K562 (cell line): ENCODE measurements around the gene USP35. TPM values are rescaled to one million over a fixed set of nuclear protein-coding genes. Genes with fewer than 3 reads are reported as not detected.

ENCODE experiments used
- BRCA1 ChIP-seq, 2 experiments: fragments of 450-650 bp in 1 of 2; sonication (generic) in 1 of 2; formaldehyde crosslinking in 1 of 2; IDR thresholded peaks; 2 replicates each; pipeline versions ENCODE4 v1.5.0 to v1.6.1; 2017 to 2020; ENCODE audit warnings: mild to moderate bottlenecking in 1 of 2, missing genetic modification reagents in 1 of 2
- HNRNPLL ChIP-seq: fragments of 200-400 bp; formaldehyde crosslinking; IDR thresholded peaks from 2 replicates; pipeline ENCODE4 v1.6.1; 2017; ENCODE audit warnings: low read length, low read depth, mild to moderate bottlenecking; ENCODE audit not compliant: poor library complexity, severe bottlenecking
- SMAD1 ChIP-seq: fragments of 150-350 bp; IDR thresholded peaks from 2 replicates; pipeline ENCODE4 v1.6.1; 2014; ENCODE audit warnings: low read length, low read depth; ENCODE audit not compliant: partially characterized antibody
- TRIM28 ChIP-seq: fragments of 450-650 bp; IDR thresholded peaks from 2 replicates; pipeline ENCODE4 v1.6.1; 2017
- ZNF717 ChIP-seq: fragments of 250-450 bp; sonication (Bioruptor Pico); IDR thresholded peaks from 2 replicates; pipeline ENCODE4 v1.5.0; 2021
- polyA plus RNA-seq, 8 experiments: library from polyadenylated mRNA; depleted of rRNA in 4 of 8; stranded (reverse) in 5 of 8; unstranded in 3 of 8; fragments of >200 nt; fragmentation: Nextera tagmentation in 2 of 8; fragmentation: Illumina TruSeq in 1 of 8; extraction: Ambion mirVana in 2 of 8; extraction: Trizol in 1 of 8; gene quantifications; 2 replicates each; pipeline versions ENCODE4 v1.2.1 to v1.2.3, GENCODE V29; 2011 to 2014; ENCODE audit warnings: inconsistent platforms in 1 of 8, missing spikeins in 1 of 8
- total RNA-seq, 7 experiments: library from RNA; depleted of rRNA in 6 of 7; stranded (reverse); fragments of >200 nt in 6 of 7; fragmentation: Illumina TruSeq in 2 of 7; extraction: Trizol in 2 of 7; gene quantifications; 2 replicates each; pipeline versions ENCODE4 v1.2.1 to v1.2.3, GENCODE V29; 2011 to 2021; ENCODE audit warnings: low replicate concordance in 1 of 7
- TF ChIP-seq, protein P1 (sequence below): fragments of 450-650 bp; conservative IDR thresholded peaks from 2 replicates; pipeline ENCODE4 v1.6.1; 2016; ENCODE audit warnings: missing genetic modification characterization, low read depth, mild to moderate bottlenecking, control low read depth, missing compliant biosample characterization
- TF ChIP-seq, protein P2 (sequence below): sonication (generic); formaldehyde crosslinking; IDR thresholded peaks from 2 replicates; pipeline ENCODE4 v1.9.0; 2022; ENCODE audit warnings: mild to moderate bottlenecking, missing genetic modification reagents
- TF ChIP-seq, protein P3 (sequence below): sonication (generic); formaldehyde crosslinking; IDR thresholded peaks from 2 replicates; pipeline ENCODE4 v1.8.0; 2022; ENCODE audit warnings: mild to moderate bottlenecking, missing genetic modification reagents, borderline replicate concordance
- TF ChIP-seq, protein P4 (sequence below), 2 experiments: fragments of 450-650 bp in 1 of 2; sonication (generic) in 1 of 2; formaldehyde crosslinking in 1 of 2; IDR thresholded peaks in 1 of 2; conservative IDR thresholded peaks in 1 of 2; 2 replicates each; pipeline versions ENCODE4 v1.6.1 to v1.8.1; 2016 to 2023; ENCODE audit warnings: mild to moderate bottlenecking in 2 of 2, moderate library complexity in 2 of 2, inconsistent platforms in 1 of 2, missing genetic modification reagents in 1 of 2
- TF ChIP-seq, protein P5 (sequence below): fragments of 450-650 bp; formaldehyde crosslinking; IDR thresholded peaks from 2 replicates; pipeline ENCODE4 v1.4.0; 2022; ENCODE audit warnings: missing genetic modification characterization
- TF ChIP-seq, protein P6 (sequence below): fragments of 450-650 bp; formaldehyde crosslinking; IDR thresholded peaks from 2 replicates; pipeline ENCODE4 v1.4.0; 2022; ENCODE audit warnings: missing genetic modification characterization

Gene USP35
- total and polyA plus RNA-seq, 9 of the 15 experiments (the other 6 are each of a cell fraction or from before 2014, with no cell fraction given): 0.01 to 4.8 (median 3.6) TPM

DNA sequence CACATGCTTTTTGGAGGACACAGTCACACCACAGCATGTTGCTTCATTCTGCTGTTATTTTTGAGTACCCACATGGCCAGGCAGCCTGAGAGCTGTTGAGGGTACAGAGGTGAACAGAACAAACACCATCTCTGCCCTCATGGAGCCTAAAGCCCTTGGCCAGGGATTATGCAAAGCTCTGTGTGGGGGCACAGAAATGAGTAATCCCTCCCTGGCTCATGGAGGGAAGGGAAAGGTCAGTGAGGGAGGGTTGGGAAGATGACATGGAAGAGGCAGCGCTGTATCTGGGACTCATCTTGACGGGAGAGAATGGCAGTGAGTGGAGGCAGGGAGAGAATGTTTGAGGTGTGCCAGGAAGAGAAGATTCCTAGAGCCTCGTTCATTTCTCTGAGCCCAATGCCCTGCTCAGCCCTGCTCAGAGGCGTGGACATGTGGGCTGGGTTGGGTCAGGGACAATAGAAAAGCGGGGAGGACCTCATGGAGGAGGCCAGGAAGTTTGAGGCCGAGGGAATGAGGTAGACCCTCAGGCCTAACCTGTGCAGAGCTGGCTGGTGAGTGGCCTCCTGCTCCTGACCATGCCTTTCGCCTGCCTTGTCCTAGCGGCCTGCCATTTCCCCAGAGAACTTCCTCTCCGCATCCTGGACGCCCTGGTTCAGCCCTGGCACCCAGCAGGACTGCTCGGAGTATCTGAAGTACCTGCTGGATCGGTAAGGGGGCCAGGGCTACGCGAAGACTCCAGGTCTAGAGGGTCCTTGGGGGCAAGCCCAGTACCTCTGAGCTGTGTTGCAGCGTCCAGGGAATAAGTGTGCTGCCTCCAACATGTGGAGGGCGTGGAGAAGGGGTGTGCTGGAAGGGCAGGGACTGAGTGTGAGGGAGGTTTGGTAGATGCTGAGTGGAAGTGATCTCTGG is 19.8 kb downstream of the USP35 start (continued):
- TF ChIP-seq ZNF717 (CRISPR knock-in tag) (no peak), BRCA1 (IDR thresholded peaks at IDR 0.05) (no peak), BRCA1 (CRISPR knock-in tag; IDR thresholded peaks at IDR 0.05) (no peak), TRIM28 (no peak), SMAD1 (no peak), HNRNPLL (no peak)
- TF ChIP-seq, protein P1, sequence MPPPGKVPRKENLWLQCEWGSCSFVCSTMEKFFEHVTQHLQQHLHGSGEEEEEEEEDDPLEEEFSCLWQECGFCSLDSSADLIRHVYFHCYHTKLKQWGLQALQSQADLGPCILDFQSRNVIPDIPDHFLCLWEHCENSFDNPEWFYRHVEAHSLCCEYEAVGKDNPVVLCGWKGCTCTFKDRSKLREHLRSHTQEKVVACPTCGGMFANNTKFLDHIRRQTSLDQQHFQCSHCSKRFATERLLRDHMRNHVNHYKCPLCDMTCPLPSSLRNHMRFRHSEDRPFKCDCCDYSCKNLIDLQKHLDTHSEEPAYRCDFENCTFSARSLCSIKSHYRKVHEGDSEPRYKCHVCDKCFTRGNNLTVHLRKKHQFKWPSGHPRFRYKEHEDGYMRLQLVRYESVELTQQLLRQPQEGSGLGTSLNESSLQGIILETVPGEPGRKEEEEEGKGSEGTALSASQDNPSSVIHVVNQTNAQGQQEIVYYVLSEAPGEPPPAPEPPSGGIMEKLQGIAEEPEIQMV (tag): no peak
- TF ChIP-seq, protein P2, sequence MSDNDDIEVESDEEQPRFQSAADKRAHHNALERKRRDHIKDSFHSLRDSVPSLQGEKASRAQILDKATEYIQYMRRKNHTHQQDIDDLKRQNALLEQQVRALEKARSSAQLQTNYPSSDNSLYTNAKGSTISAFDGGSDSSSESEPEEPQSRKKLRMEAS (CRISPR knock-in tag): 0 out of 2 replicates have a peak, but pooled peaks have one; percentile 7
- TF ChIP-seq, protein P3, sequence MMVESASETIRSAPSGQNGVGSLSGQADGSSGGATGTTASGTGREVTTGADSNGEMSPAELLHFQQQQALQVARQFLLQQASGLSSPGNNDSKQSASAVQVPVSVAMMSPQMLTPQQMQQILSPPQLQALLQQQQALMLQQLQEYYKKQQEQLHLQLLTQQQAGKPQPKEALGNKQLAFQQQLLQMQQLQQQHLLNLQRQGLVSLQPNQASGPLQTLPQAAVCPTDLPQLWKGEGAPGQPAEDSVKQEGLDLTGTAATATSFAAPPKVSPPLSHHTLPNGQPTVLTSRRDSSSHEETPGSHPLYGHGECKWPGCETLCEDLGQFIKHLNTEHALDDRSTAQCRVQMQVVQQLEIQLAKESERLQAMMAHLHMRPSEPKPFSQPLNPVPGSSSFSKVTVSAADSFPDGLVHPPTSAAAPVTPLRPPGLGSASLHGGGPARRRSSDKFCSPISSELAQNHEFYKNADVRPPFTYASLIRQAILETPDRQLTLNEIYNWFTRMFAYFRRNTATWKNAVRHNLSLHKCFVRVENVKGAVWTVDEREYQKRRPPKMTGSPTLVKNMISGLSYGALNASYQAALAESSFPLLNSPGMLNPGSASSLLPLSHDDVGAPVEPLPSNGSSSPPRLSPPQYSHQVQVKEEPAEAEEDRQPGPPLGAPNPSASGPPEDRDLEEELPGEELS (CRISPR knock-in tag): no peak
- TF ChIP-seq, protein P4, sequence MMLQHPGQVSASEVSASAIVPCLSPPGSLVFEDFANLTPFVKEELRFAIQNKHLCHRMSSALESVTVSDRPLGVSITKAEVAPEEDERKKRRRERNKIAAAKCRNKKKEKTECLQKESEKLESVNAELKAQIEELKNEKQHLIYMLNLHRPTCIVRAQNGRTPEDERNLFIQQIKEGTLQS (IDR thresholded peaks at IDR 0.05): no peak
- TF ChIP-seq, protein P4 (CRISPR knock-in tag; conservative IDR thresholded peaks at IDR 0.05): no peak
- TF ChIP-seq, protein P5, sequence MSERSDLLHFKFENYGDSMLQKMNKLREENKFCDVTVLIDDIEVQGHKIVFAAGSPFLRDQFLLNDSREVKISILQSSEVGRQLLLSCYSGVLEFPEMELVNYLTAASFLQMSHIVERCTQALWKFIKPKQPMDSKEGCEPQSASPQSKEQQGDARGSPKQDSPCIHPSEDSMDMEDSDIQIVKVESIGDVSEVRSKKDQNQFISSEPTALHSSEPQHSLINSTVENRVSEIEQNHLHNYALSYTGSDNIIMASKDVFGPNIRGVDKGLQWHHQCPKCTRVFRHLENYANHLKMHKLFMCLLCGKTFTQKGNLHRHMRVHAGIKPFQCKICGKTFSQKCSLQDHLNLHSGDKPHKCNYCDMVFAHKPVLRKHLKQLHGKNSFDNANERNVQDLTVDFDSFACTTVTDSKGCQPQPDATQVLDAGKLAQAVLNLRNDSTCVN (CRISPR knock-in tag): 0 out of 2 replicates have a peak, but pooled peaks have one; percentile 48
- TF ChIP-seq, protein P6, sequence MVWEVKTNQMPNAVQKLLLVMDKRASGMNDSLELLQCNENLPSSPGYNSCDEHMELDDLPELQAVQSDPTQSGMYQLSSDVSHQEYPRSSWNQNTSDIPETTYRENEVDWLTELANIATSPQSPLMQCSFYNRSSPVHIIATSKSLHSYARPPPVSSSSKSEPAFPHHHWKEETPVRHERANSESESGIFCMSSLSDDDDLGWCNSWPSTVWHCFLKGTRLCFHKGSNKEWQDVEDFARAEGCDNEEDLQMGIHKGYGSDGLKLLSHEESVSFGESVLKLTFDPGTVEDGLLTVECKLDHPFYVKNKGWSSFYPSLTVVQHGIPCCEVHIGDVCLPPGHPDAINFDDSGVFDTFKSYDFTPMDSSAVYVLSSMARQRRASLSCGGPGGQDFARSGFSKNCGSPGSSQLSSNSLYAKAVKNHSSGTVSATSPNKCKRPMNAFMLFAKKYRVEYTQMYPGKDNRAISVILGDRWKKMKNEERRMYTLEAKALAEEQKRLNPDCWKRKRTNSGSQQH (CRISPR knock-in tag): 0 out of 2 replicates have a peak, but pooled peaks have one; percentile 45
